ENCODE measurements around the gene RBM43. TPM values are rescaled to one million over a fixed set of nuclear protein-coding genes. Genes with fewer than 3 reads are reported as not detected.

Gene RBM43
- polyA plus RNA-seq, 1 of the 3 experiments (the other 2 are of a cell fraction) = 2.0 TPM

DNA sequence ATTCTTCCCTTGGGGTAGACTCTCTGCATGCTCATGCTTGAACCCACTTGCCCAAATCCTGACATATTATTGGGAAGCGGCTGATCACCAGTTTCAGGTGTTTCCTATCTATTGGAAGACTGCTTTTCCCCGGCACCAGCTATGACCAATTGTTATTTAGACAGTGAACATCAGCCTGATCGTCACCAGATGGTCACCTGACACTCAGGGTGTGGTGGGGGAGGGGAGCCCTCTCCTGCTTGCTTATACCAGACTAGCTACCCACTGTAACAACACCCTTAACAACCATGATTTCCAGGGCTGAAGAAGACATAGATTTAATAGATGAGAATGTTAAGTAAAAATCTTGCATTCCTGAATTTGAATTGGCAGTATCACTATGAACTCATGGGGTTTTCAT, 44.3 kb downstream of the RBM43 start:
- H3K27me3 ChIP-seq (ENCODE audit: insufficient read depth) = no peaks in the 10 kb centered on the region
- 79% methylated on average over 3 of the region's 3 CpGs for WGBS (ENCODE audit: low lambda C conversion rate)
- H3K79me2 ChIP-seq (ENCODE audit: insufficient read depth) = no peaks in the 10 kb centered on the region
- H3K4me2 ChIP-seq = no peak overlapping the region
- no peaks in the 10 kb centered on the region for H3K36me3 ChIP-seq (replicated peaks in 1 of 2; ENCODE audit: control insufficient read depth in 1 of 2, insufficient read depth in 2 of 2, low read length in 1 of 2)
- no peaks in the 10 kb centered on the region for H3K4me1 ChIP-seq (ENCODE audit: control insufficient read depth in 1 of 2, insufficient read depth in 2 of 2, low read depth in 1 of 2, low read length in 1 of 2)
- H3K27ac ChIP-seq (ENCODE audit: low read depth in 2 of 2, low read length in 1 of 2) = no peak overlapping the region
- H4K20me1 ChIP-seq (ENCODE audit: insufficient read depth) = no peaks in the 10 kb centered on the region
- no peak overlapping the region for H3K9ac ChIP-seq
- no peak overlapping the region for H2AFZ ChIP-seq (ENCODE audit: low read depth)
- ChIA-PET CTCF (no interaction called here), POLR2A (no interaction called here)
- H3F3A ChIP-seq (replicated peaks; ENCODE audit: insufficient read depth) = no peaks in the 10 kb centered on the region
- no peaks in the 10 kb centered on the region for H3K9me2 ChIP-seq
- no peaks in the 10 kb centered on the region for H3K9me3 ChIP-seq
- DNase-seq = no peak
- no peak overlapping the region for H3K4me3 ChIP-seq (ENCODE audit: low read depth in 2 of 2, low read length in 1 of 2)
- TF ChIP-seq GATA2 (CRISPR knock-in tag; IDR thresholded peaks at IDR 0.05) (no peak), FOXJ3 (CRISPR knock-in tag; IDR thresholded peaks at IDR 0.05) (no peak)
- TF ChIP-seq, protein P1, sequence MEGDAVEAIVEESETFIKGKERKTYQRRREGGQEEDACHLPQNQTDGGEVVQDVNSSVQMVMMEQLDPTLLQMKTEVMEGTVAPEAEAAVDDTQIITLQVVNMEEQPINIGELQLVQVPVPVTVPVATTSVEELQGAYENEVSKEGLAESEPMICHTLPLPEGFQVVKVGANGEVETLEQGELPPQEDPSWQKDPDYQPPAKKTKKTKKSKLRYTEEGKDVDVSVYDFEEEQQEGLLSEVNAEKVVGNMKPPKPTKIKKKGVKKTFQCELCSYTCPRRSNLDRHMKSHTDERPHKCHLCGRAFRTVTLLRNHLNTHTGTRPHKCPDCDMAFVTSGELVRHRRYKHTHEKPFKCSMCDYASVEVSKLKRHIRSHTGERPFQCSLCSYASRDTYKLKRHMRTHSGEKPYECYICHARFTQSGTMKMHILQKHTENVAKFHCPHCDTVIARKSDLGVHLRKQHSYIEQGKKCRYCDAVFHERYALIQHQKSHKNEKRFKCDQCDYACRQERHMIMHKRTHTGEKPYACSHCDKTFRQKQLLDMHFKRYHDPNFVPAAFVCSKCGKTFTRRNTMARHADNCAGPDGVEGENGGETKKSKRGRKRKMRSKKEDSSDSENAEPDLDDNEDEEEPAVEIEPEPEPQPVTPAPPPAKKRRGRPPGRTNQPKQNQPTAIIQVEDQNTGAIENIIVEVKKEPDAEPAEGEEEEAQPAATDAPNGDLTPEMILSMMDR (IDR thresholded peaks at IDR 0.05) = no peak

- 50% methylated on average over 3 of the region's 3 CpGs for WGBS (ENCODE audit: low lambda C conversion rate)
- H3K4me3 ChIP-seq (ENCODE audit: low read depth in 2 of 2, low read length in 1 of 2) = no peak overlapping the region
- ChIA-PET POLR2A (no interaction called here), CTCF (interaction anchor here (1.0 kb wide), 1 partner anchor 32 kb away, joined by 3 read pairs; no protein-coding TSS in a partner anchor)
- no peak overlapping the region for H3K4me2 ChIP-seq
- peak overlapping the region in 1 of 2 experiments; percentile 94; a peak in 2 of 4 replicates for H3K27ac ChIP-seq (ENCODE audit: low read depth in 2 of 2, low read length in 1 of 2)
- peaks cover 0 to 11% of the 10 kb centered on the region in 2 experiments; a peak in 2 of 4 replicates for H3K4me1 ChIP-seq (ENCODE audit: control insufficient read depth in 1 of 2, insufficient read depth in 2 of 2, low read depth in 1 of 2, low read length in 1 of 2)
- no peaks in the 10 kb centered on the region for H3K27me3 ChIP-seq (ENCODE audit: insufficient read depth)
- H3K9me3 ChIP-seq = no peaks in the 10 kb centered on the region
- H3F3A ChIP-seq (replicated peaks; ENCODE audit: insufficient read depth) = no peaks in the 10 kb centered on the region
- no peaks in the 10 kb centered on the region for H3K36me3 ChIP-seq (replicated peaks in 1 of 2; ENCODE audit: control insufficient read depth in 1 of 2, insufficient read depth in 2 of 2, low read length in 1 of 2)
- no peak overlapping the region for H2AFZ ChIP-seq (ENCODE audit: low read depth)
- no peaks in the 10 kb centered on the region for H3K9me2 ChIP-seq
- TF ChIP-seq GATA2 (CRISPR knock-in tag; IDR thresholded peaks at IDR 0.05) (peak; percentile 77), EP300 (IDR thresholded peaks at IDR 0.05; ENCODE audit: borderline replicate concordance in 1 of 2, low read depth in 1 of 2, low read length in 1 of 2) (peak in 1 of 2 experiments; percentile 84; a peak in 1 of 4 replicates), SMC3 (IDR thresholded peaks at IDR 0.05; ENCODE audit: low read depth, low read length) (no peak), RAD21 (IDR thresholded peaks at IDR 0.05; ENCODE audit: low read length) (peak; percentile 22; the same call in 1 of the 2 replicates), FOSL2 (IDR thresholded peaks at IDR 0.05; ENCODE audit: borderline replicate concordance, low read depth) (no peak), ZBTB33 (IDR thresholded peaks at IDR 0.05; ENCODE audit: borderline replicate concordance, low read depth) (no peak), RCOR1 (IDR thresholded peaks at IDR 0.05; ENCODE audit: low read length) (peak; percentile 68; the same call in 1 of the 2 replicates), CHD2 (IDR thresholded peaks at IDR 0.05; ENCODE audit: low read length, partially characterized antibody) (peak; percentile 53), JUND (IDR thresholded peaks at IDR 0.05) (no peak), IRF3 (IDR thresholded peaks at IDR 0.05; ENCODE audit: low read depth, low read length) (no peak)
- TF ChIP-seq, protein P2, sequence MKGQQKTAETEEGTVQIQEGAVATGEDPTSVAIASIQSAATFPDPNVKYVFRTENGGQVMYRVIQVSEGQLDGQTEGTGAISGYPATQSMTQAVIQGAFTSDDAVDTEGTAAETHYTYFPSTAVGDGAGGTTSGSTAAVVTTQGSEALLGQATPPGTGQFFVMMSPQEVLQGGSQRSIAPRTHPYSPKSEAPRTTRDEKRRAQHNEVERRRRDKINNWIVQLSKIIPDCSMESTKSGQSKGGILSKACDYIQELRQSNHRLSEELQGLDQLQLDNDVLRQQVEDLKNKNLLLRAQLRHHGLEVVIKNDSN (IDR thresholded peaks at IDR 0.05; ENCODE audit: borderline replicate concordance, low read depth) = no peak
- no peak overlapping the region for H3K9ac ChIP-seq
- H4K20me1 ChIP-seq (ENCODE audit: insufficient read depth) = no peaks in the 10 kb centered on the region
- no peaks in the 10 kb centered on the region for H3K79me2 ChIP-seq (ENCODE audit: insufficient read depth)
- DNase-seq = no peak
Observed at GRCh38 chr2:151207100-151207499, 54.6 kb downstream of the RBM43 start.
